IMR-90 (cell line): Measurements from ENCODE around the gene KCTD18. TPM values are rescaled to one million over a fixed set of nuclear protein-coding genes. Genes with fewer than 3 reads are reported as not detected.

Source experiments
- ATAC-seq: fragments of 200-7000 bp; cut with Tn5 transposase; 2 replicates; pipeline ENCODE4 v1.9.1; 2020; ENCODE audit warnings: low read depth, mild to moderate bottlenecking, moderate library complexity
- BruUV-seq: library from RNA; stranded (reverse); fragments of 400-500 nt; replicated peaks from 2 replicates; lab custom pipeline; 2021; lab: Mats Ljungman, UMichigan
- CTCF ChIA-PET: fragments of 300-600 bp; formaldehyde crosslinking; extraction: SDS; loops from one replicate; lab custom pipeline; 2021; ENCODE audit warnings: antibody characterized with exemption; lab: Yijun Ruan, JAX
- POLR2A ChIA-PET: fragments of 300-600 bp; sonication (Branson Sonifier 250); formaldehyde crosslinking; loops from one replicate; lab custom pipeline; 2022; ENCODE audit warnings: antibody characterized with exemption; ENCODE audit not compliant: unreplicated experiment; lab: Charles Lee
- DNase-seq: peaks from one replicate; pipeline ENCODE4 v3.0.0; 2013
- H2AFZ ChIP-seq: replicated peaks from 2 replicates; pipeline ENCODE3; 2013; ENCODE audit warnings: low read length, mild to moderate bottlenecking; ENCODE audit not compliant: poor library complexity
- H2AK5ac ChIP-seq: 2 replicates; pipeline ENCODE4 v1.6.1; 2013; ENCODE audit warnings: low read depth, low read length, inconsistent platforms
- H2AK9ac ChIP-seq: replicated peaks from 2 replicates; pipeline ENCODE3; 2013; ENCODE audit warnings: mild to moderate bottlenecking, low read depth, low read length, moderate library complexity; ENCODE audit not compliant: poor library complexity
- H2BK120ac ChIP-seq: 2 replicates; pipeline ENCODE4 v1.6.1; 2013; ENCODE audit warnings: low read depth, low read length, inconsistent platforms
- H2BK15ac ChIP-seq: 3 replicates; pipeline ENCODE4 v1.6.1; 2013; ENCODE audit warnings: low read depth, low read length, inconsistent platforms
- H2BK20ac ChIP-seq: 2 replicates; pipeline ENCODE4 v1.6.1; 2013; ENCODE audit warnings: low read depth, mild to moderate bottlenecking, inconsistent platforms, low read length, moderate library complexity
- H2BK5ac ChIP-seq: 2 replicates; pipeline ENCODE4 v1.6.1; 2013; ENCODE audit warnings: mild to moderate bottlenecking, low read depth, low read length, inconsistent platforms; ENCODE audit not compliant: poor library complexity, severe bottlenecking
- H3K14ac ChIP-seq: replicated peaks from 2 replicates; pipeline ENCODE4 v1.6.1; 2013; ENCODE audit warnings: low read depth, low read length, inconsistent platforms
- H3K18ac ChIP-seq: 2 replicates; pipeline ENCODE4 v1.6.1; 2013; ENCODE audit warnings: low read depth, low read length, control low read depth
- H3K23ac ChIP-seq: 2 replicates; pipeline ENCODE4 v1.6.1; 2013; ENCODE audit warnings: low read depth, low read length, inconsistent platforms
- H3K27ac ChIP-seq: 2 replicates; pipeline ENCODE4 v1.5.1; 2013; ENCODE audit warnings: mild to moderate bottlenecking, control low read depth, low read length; ENCODE audit not compliant: insufficient read depth
- H3K27me3 ChIP-seq: 2 replicates; pipeline ENCODE4 v1.6.1; 2013; ENCODE audit warnings: low read length; ENCODE audit not compliant: control insufficient read depth, insufficient read depth
- H3K36me3 ChIP-seq: 2 replicates; pipeline ENCODE4 v1.6.1; 2013; ENCODE audit warnings: low read length, mixed read lengths; ENCODE audit not compliant: control insufficient read depth, insufficient read depth
- H3K4ac ChIP-seq: 2 replicates; pipeline ENCODE4 v1.6.1; 2013; ENCODE audit warnings: low read depth, low read length, inconsistent platforms
- H3K4me1 ChIP-seq: 2 replicates; pipeline ENCODE4 v1.6.1; 2013; ENCODE audit warnings: low read length, mixed read lengths; ENCODE audit not compliant: control insufficient read depth, insufficient read depth
- H3K4me2 ChIP-seq: 2 replicates; pipeline ENCODE4 v1.6.1; 2013; ENCODE audit warnings: low read depth, mild to moderate bottlenecking, control low read depth, low read length, moderate library complexity
- H3K4me3 ChIP-seq: 2 replicates; pipeline ENCODE4 v1.5.1; 2013; ENCODE audit warnings: low read depth, mild to moderate bottlenecking, control low read depth, low read length, moderate library complexity; ENCODE audit not compliant: insufficient read depth
- H3K56ac ChIP-seq: 2 replicates; pipeline ENCODE4 v1.6.1; 2013; ENCODE audit warnings: low read length, inconsistent platforms; ENCODE audit not compliant: insufficient read depth; ENCODE audit errors: extremely low read depth
- H3K79me1 ChIP-seq, 2 experiments: 2 replicates each; pipeline ENCODE4 v1.6.1; 2013; ENCODE audit warnings: low read length in 2 of 2, inconsistent platforms in 1 of 2, low read depth in 1 of 2
- H3K9ac ChIP-seq: 2 replicates; pipeline ENCODE4 v1.6.1; 2013; ENCODE audit warnings: low read depth, low read length, control low read depth
- H3K9me1 ChIP-seq: 2 replicates; pipeline ENCODE4 v1.6.1; 2013; ENCODE audit warnings: low read length, inconsistent platforms; ENCODE audit not compliant: insufficient read depth
- H3K9me3 ChIP-seq: 2 replicates; pipeline ENCODE4 v1.6.1; 2013; ENCODE audit warnings: low read length; ENCODE audit not compliant: control insufficient read depth, insufficient read depth
- H4K20me1 ChIP-seq: 2 replicates; pipeline ENCODE4 v1.6.1; 2013; ENCODE audit warnings: low read length, inconsistent platforms; ENCODE audit not compliant: insufficient read depth
- H4K5ac ChIP-seq: 2 replicates; pipeline ENCODE4 v1.6.1; 2013; ENCODE audit warnings: mild to moderate bottlenecking, low read depth, low read length, control low read depth
- H4K8ac ChIP-seq, 2 experiments: 2 replicates each; pipeline ENCODE4 v1.6.1; 2013; ENCODE audit warnings: low read depth in 2 of 2, low read length in 2 of 2, control low read depth in 1 of 2, inconsistent platforms in 1 of 2
- H4K91ac ChIP-seq: 2 replicates; pipeline ENCODE4 v1.6.1; 2013; ENCODE audit warnings: low read depth, low read length, inconsistent platforms; ENCODE audit not compliant: insufficient read depth
- CEBPB ChIP-seq: IDR thresholded peaks from 2 replicates; pipeline ENCODE4 v1.6.1; 2012; ENCODE audit warnings: low read depth, low read length, improper control_type of control experiment
- MAFK ChIP-seq: IDR thresholded peaks from 2 replicates; pipeline ENCODE4 v1.6.1; 2012; ENCODE audit warnings: low read depth, low read length, improper control_type of control experiment
- RCOR1 ChIP-seq: IDR thresholded peaks from 2 replicates; pipeline ENCODE4 v1.6.1; 2012; ENCODE audit warnings: mild to moderate bottlenecking, low read length, improper control_type of control experiment; ENCODE audit not compliant: insufficient replicate concordance
- RFX5 ChIP-seq: IDR thresholded peaks from 2 replicates; pipeline ENCODE4 v1.8.0; 2012; ENCODE audit warnings: low read depth, mild to moderate bottlenecking, low read length, moderate library complexity
- WGBS, 2 experiments: methylation state at CpG; one replicate each; pipeline versions ENCODE4 v1.1.5 to v1.1.7; 2013; ENCODE audit warnings: missing lambda C conversion rate in 2 of 2; ENCODE audit not compliant: insufficient read length in 1 of 2; ENCODE audit errors: extremely low coverage in 2 of 2; 5-methylcytosine and 5-hydroxymethylcytosine counted together
- dilution Hi-C: fragments of 300-500 bp; cut with HindIII; formaldehyde crosslinking; loops from one replicate; pipeline ENCODE4 v1.14.3; 2018; ENCODE audit warnings: low sequenced_read_pairs; ENCODE audit not compliant: unreplicated experiment
- in situ Hi-C: fragments of 300-500 bp; cut with MboI; formaldehyde crosslinking; loops from 3 replicates; pipeline ENCODE4 v1.14.3; 2019; ENCODE audit warnings: low sequenced_read_pairs, inconsistent platforms, mixed read lengths
- intact Hi-C: fragments of 100-400 bp; cut with micrococcal nuclease; formaldehyde crosslinking; loops from 2 replicates; pipeline ENCODE4 v1.10.0; 2022
- polyA plus RNA-seq, 3 experiments: library from polyadenylated mRNA; depleted of rRNA; stranded (reverse); fragments of >200 nt; gene quantifications; 2 replicates each; pipeline ENCODE4 v1.2.3, GENCODE V29; 2012; ENCODE audit warnings: low replicate concordance in 1 of 3
- total RNA-seq: library from RNA; depleted of rRNA; stranded (reverse); fragments of >200 nt; gene quantifications from 2 replicates; pipeline ENCODE4 v1.2.3, GENCODE V29; 2012

Gene KCTD18
- total and polyA plus RNA-seq, 2 of the 4 experiments (the other 2 are of a cell fraction) = 6.7 to 10.4 TPM

DNA sequence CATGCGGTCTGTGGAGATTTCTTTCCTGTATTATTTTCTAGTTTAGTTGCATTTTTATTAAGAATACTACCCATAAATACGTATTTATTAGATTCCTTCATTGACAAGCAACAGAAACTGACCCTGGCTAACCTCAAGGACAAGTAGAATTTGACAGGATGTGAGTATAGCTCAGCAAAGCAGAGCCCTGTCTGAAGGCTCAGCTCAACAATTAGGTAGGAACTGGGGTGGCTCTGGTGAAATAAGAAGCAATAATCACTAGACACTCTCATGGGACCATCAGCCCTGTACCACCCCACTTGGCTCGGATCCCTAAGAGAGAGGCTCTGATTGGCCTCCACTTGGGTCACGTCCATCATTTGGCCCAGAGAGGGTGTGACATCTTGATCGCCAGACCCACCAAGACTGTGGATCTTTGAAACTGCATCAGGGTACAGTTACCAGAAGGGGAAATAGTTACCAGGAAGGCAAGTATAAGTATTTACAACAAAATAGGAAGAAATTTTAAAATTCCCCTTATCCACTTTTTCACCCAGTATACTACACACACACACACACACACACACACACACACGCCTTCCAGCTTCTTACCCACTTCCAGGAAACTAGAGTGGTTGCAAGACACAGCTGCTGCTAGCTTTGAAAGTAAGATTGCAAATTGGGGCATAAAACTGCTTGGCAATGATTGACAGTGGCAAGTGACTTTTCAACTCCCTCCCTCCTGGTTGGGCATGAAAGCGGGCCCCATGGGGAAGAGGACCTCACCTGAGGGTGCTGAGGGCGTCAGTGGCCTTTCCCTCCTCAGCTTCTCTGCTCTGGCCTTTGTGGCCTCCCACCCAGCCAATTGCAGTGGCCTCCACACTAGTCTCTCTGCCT lies 41.8 kb downstream of the KCTD18 start:
- H2AK9ac ChIP-seq = no peak overlapping the region
- H4K8ac ChIP-seq = no peak overlapping the region
- BruUV-seq = no TSS peak
- H3K79me1 ChIP-seq = peaks cover 18 to 29% of the 10 kb centered on the region in 2 experiments
- H4K5ac ChIP-seq = no peak overlapping the region
- H3K14ac ChIP-seq = no peak overlapping the region
- ChIA-PET POLR2A (no interaction called here), CTCF (no interaction called here)
- peaks cover 5% of the 10 kb centered on the region; the same call in 1 of the 2 replicates for H3K9me1 ChIP-seq
- H3K4me3 ChIP-seq = no peak overlapping the region
- no peak overlapping the region for H2AK5ac ChIP-seq
- H2BK20ac ChIP-seq = no peak overlapping the region
- no CpG with 5 or more reads among the region's 8 CpGs for WGBS, 2 experiments
- no peak overlapping the region for H3K4me2 ChIP-seq
- H3K4ac ChIP-seq = no peak overlapping the region
- H2BK5ac ChIP-seq = no peak overlapping the region
- H4K20me1 ChIP-seq = no peaks in the 10 kb centered on the region
- no peak overlapping the region for H4K91ac ChIP-seq
- H3K27me3 ChIP-seq = no peaks in the 10 kb centered on the region
- DNase-seq (no peak), ATAC-seq (no peak)
- no peak overlapping the region for H3K56ac ChIP-seq
- dilution Hi-C loops = no loop called here
- H3K9ac ChIP-seq = no peak overlapping the region
- in situ Hi-C loops = no loop called here
- no peak overlapping the region for H2AFZ ChIP-seq
- no peak overlapping the region for H2BK120ac ChIP-seq
- peaks cover 51% of the 10 kb centered on the region for H3K36me3 ChIP-seq
- no peak overlapping the region for H3K23ac ChIP-seq
- H3K4me1 ChIP-seq = no peaks in the 10 kb centered on the region; the same call in 1 of the 2 replicates
- no peaks in the 10 kb centered on the region for H3K9me3 ChIP-seq
- no peak overlapping the region for H3K18ac ChIP-seq
- no peak for TF ChIP-seq RFX5
- TF ChIP-seq RCOR1 = no peak
- TF ChIP-seq MAFK = no peak
- no peak for TF ChIP-seq CEBPB
- H2BK15ac ChIP-seq = no peak overlapping the region
- intact Hi-C loops = no loop called here
- H3K27ac ChIP-seq = 0 out of 2 replicates have a peak overlapping the region, but pooled peaks have one; percentile 5
